CD14-positive monocyte (primary cell): ENCODE results near the gene ATP13A5. TPM values are rescaled to one million over a fixed set of nuclear protein-coding genes. Genes with fewer than 3 reads are reported as not detected.

Experiments used
- DNase-seq, 3 donors: peaks; one replicate each; pipeline ENCODE4 v3.0.0-alpha.2; 2011 to 2022
- H2AFZ ChIP-seq: 2 replicates; pipeline ENCODE4 v1.6.0; 2012; ENCODE audit warnings: mild to moderate bottlenecking, low read depth, low read length, inconsistent platforms; ENCODE audit not compliant: insufficient read depth, poor library complexity, severe bottlenecking
- H3K27ac ChIP-seq, 2 donors: 1 replicate in 1 of 2; 2 replicates in 1 of 2; pipeline ENCODE4 v1.5.1; 2012 to 2013; ENCODE audit warnings: low read length in 2 of 2, control low read depth in 1 of 2, inconsistent platforms in 1 of 2, low read depth in 1 of 2, mild to moderate bottlenecking in 1 of 2
- H3K27me3 ChIP-seq, 2 donors: one replicate each; pipeline versions ENCODE4 v1.6.0 to v1.6.1; 2011 to 2013; ENCODE audit warnings: low read length in 2 of 2; ENCODE audit not compliant: control insufficient read depth in 2 of 2, insufficient read depth in 2 of 2
- H3K36me3 ChIP-seq, 2 donors: replicated peaks in 1 of 2; 1 replicate in 1 of 2; 2 replicates in 1 of 2; pipeline versions ENCODE4 v1.5.1 to v1.6.1; 2012 to 2013; ENCODE audit warnings: low read length in 2 of 2, control low read depth in 1 of 2, inconsistent platforms in 1 of 2, mild to moderate bottlenecking in 1 of 2; ENCODE audit not compliant: insufficient read depth in 2 of 2, control insufficient read depth in 1 of 2
- H3K4me1 ChIP-seq, 2 donors: 1 replicate in 1 of 2; 2 replicates in 1 of 2; pipeline versions ENCODE4 v1.5.1 to v1.6.1; 2012 to 2013; ENCODE audit warnings: low read length in 2 of 2, control low read depth in 1 of 2, inconsistent platforms in 1 of 2, mild to moderate bottlenecking in 1 of 2, moderate library complexity in 1 of 2; ENCODE audit not compliant: insufficient read depth in 2 of 2, control insufficient read depth in 1 of 2
- H3K4me2 ChIP-seq: replicated peaks from 2 replicates; pipeline ENCODE3; 2012; ENCODE audit warnings: low read length, moderate library complexity, mild to moderate bottlenecking; ENCODE audit not compliant: poor library complexity, severe bottlenecking; ENCODE audit errors: extremely low read depth
- H3K4me3 ChIP-seq, 3 experiments: fragments of 200-600 bp in 1 of 3; sonication (generic) in 1 of 3; replicated peaks in 1 of 3; 1 replicate in 2 of 3; 2 replicates in 1 of 3; pipeline ENCODE4 v1.5.1; 2011 to 2013; ENCODE audit warnings: low read length in 3 of 3, mild to moderate bottlenecking in 3 of 3, control low read depth in 2 of 3, low read depth in 2 of 3, inconsistent platforms in 1 of 3, moderate library complexity in 1 of 3
- H3K79me2 ChIP-seq: 2 replicates; pipeline ENCODE4 v1.6.0; 2012; ENCODE audit warnings: mild to moderate bottlenecking, control low read depth, inconsistent platforms, low read length, moderate library complexity; ENCODE audit not compliant: insufficient read depth
- H3K9ac ChIP-seq: 2 replicates; pipeline ENCODE4 v1.6.0; 2017; ENCODE audit warnings: low read length, mild to moderate bottlenecking; ENCODE audit not compliant: insufficient read depth, poor library complexity, severe bottlenecking
- H3K9me3 ChIP-seq, 2 donors: replicated peaks in 1 of 2; 1 replicate in 1 of 2; 2 replicates in 1 of 2; pipeline versions ENCODE4 v1.5.1 to v1.6.1; 2012 to 2013; ENCODE audit warnings: low read length in 2 of 2, control low read depth in 1 of 2; ENCODE audit not compliant: control insufficient read depth in 1 of 2, insufficient read depth in 1 of 2
- H4K20me1 ChIP-seq: 2 replicates; pipeline ENCODE4 v1.6.0; 2012; ENCODE audit warnings: mild to moderate bottlenecking, low read length, control low read depth, moderate library complexity; ENCODE audit not compliant: insufficient read depth
- H3K27ac Mint-ChIP-seq, 7 donors: one replicate each; pipeline ENCODE4 v1.8.0; 2020; ENCODE audit warnings: mild to moderate bottlenecking in 7 of 7, mixed read lengths in 7 of 7, moderate library complexity in 6 of 7, inconsistent platforms in 2 of 7
- H3K27me3 Mint-ChIP-seq, 3 donors: one replicate each; pipeline ENCODE4 v1.8.0; 2021 to 2022; ENCODE audit warnings: low read depth in 3 of 3, mild to moderate bottlenecking in 3 of 3, mixed read lengths in 3 of 3, moderate library complexity in 3 of 3, inconsistent platforms in 1 of 3
- H3K36me3 Mint-ChIP-seq, 2 donors: one replicate each; pipeline ENCODE4 v1.8.0; 2020; ENCODE audit warnings: mixed read lengths in 2 of 2, inconsistent platforms in 1 of 2, mild to moderate bottlenecking in 1 of 2
- H3K4me1 Mint-ChIP-seq: one replicate; pipeline ENCODE4 v1.8.0; 2020; ENCODE audit warnings: mild to moderate bottlenecking, mixed read lengths
- H3K4me3 Mint-ChIP-seq, 2 donors: one replicate each; pipeline ENCODE4 v1.8.0; 2020; ENCODE audit warnings: mild to moderate bottlenecking in 2 of 2, mixed read lengths in 2 of 2, moderate library complexity in 1 of 2
- H3K9me3 Mint-ChIP-seq, 7 donors: one replicate each; pipeline ENCODE4 v1.8.0; 2020 to 2022; ENCODE audit warnings: mixed read lengths in 7 of 7, mild to moderate bottlenecking in 6 of 7, moderate library complexity in 6 of 7, inconsistent platforms in 2 of 7
- whole genome bisulfite sequencing: methylation state at CpG from one replicate; pipeline ENCODE4 v1.1.5; 2013; ENCODE audit warnings: missing lambda C conversion rate; ENCODE audit not compliant: insufficient coverage; 5-methylcytosine and 5-hydroxymethylcytosine counted together
- intact Hi-C, 2 donors: fragments of 100-400 bp; cut with micrococcal nuclease; formaldehyde crosslinking; loops; one replicate each; pipeline versions ENCODE4 v1.15.0 to v1.15.1; 2023
- polyA plus RNA-seq, 3 donors: library from polyadenylated mRNA; depleted of rRNA in 1 of 3; unstranded in 2 of 3; stranded (reverse) in 1 of 3; fragments of 300-500 nt in 2 of 3; fragments of >200 nt in 1 of 3; fragmentation: Illumina TruSeq in 2 of 3; gene quantifications; 1 replicate in 2 of 3; 2 replicates in 1 of 3; pipeline ENCODE4 v1.2.3, GENCODE V29; 2012 to 2021
- TF ChIP-seq, protein P1 (sequence below): fragments of 200-600 bp; IDR thresholded peaks from one replicate; pipeline ENCODE4 v1.8.0; 2022; ENCODE audit warnings: antibody characterized with exemption, mild to moderate bottlenecking

Gene ATP13A5
- polyA plus RNA-seq, 3 donors = not detected

- Histone ChIP-seq H3K79me2 (no peaks in the 10 kb centered on the region), H2AFZ (no peak overlapping the region), H3K9ac (no peak overlapping the region), H4K20me1 (no peaks in the 10 kb centered on the region), H3K27me3 (no peaks in the 10 kb centered on the region), H3K27ac (no peak overlapping the region), H3K9me3 (no peaks in the 10 kb centered on the region), H3K4me2 (no peak overlapping the region), H3K4me1 (no peaks in the 10 kb centered on the region), H3K4me3 (no peak overlapping the region), H3K36me3 (no peaks in the 10 kb centered on the region)
- Mint-ChIP-seq H3K36me3 (no peaks in the 10 kb centered on the region), H3K27ac (no peak overlapping the region), H3K27me3 (peaks cover 0 to 2% (median 1%) of the 10 kb centered on the region in 3 donors), H3K9me3 (peaks cover 0 to 2% (median 0%) of the 10 kb centered on the region in 7 donors), H3K4me3 (no peak overlapping the region), H3K4me1 (no peaks in the 10 kb centered on the region)
- DNase-seq = no peak
- intact Hi-C loops = no loop called here
- TF ChIP-seq, protein P1, sequence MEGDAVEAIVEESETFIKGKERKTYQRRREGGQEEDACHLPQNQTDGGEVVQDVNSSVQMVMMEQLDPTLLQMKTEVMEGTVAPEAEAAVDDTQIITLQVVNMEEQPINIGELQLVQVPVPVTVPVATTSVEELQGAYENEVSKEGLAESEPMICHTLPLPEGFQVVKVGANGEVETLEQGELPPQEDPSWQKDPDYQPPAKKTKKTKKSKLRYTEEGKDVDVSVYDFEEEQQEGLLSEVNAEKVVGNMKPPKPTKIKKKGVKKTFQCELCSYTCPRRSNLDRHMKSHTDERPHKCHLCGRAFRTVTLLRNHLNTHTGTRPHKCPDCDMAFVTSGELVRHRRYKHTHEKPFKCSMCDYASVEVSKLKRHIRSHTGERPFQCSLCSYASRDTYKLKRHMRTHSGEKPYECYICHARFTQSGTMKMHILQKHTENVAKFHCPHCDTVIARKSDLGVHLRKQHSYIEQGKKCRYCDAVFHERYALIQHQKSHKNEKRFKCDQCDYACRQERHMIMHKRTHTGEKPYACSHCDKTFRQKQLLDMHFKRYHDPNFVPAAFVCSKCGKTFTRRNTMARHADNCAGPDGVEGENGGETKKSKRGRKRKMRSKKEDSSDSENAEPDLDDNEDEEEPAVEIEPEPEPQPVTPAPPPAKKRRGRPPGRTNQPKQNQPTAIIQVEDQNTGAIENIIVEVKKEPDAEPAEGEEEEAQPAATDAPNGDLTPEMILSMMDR = no peak
- 100% methylated on average over 1 of the region's 3 CpGs for WGBS
These were observed 47.9 kb downstream of the ATP13A5 start for GRCh38 chr3:193330555-193331204.

DNA sequence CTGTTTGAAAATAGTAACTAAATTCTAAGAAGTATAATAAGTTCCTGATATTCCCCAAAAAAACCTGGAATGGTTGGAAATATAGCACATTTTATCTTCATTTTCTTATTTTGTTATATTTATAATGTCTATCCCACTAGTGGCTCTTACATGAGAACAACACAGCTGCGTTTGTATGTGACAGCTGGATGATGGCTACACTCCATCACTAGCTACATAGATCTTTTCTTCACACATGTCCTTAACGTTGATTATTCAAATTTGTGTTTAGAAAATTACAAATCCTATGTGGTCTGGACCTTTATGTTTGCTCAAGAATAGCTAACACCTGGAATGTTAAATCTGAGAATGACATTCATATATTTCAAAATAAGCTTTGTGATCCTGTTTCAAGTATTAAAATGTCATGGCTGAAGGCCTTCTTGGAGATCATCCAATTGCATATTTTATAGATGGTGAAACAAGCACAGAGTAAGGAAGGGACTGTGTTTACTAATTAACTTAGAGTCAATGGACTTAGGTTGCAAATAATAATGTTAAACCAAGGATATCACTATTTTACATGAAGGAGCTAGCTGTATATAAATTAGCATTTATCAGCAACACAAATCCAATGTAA is 60.8 kb downstream of the ATP13A5 start:
- Histone ChIP-seq H3K4me1 (no peaks in the 10 kb centered on the region), H3K79me2 (no peaks in the 10 kb centered on the region), H3K4me3 (no peak overlapping the region), H3K36me3 (no peaks in the 10 kb centered on the region), H3K4me2 (no peak overlapping the region), H3K27ac (no peak overlapping the region), H3K9ac (no peak overlapping the region), H3K27me3 (no peaks in the 10 kb centered on the region), H2AFZ (no peak overlapping the region), H4K20me1 (no peaks in the 10 kb centered on the region), H3K9me3 (no peaks in the 10 kb centered on the region)
- H3K4me1 Mint-ChIP-seq = no peaks in the 10 kb centered on the region
- no peak overlapping the region for H3K27ac Mint-ChIP-seq
- DNase-seq = no peak
- H3K36me3 Mint-ChIP-seq = no peaks in the 10 kb centered on the region
- no peaks in the 10 kb centered on the region for H3K27me3 Mint-ChIP-seq
- TF ChIP-seq, protein P1 = no peak
- no CpG with 5 or more reads among the region's 2 CpGs for WGBS
- intact Hi-C loops = no loop called here
- peaks cover 0 to 5% (median 0%) of the 10 kb centered on the region in 7 donors for H3K9me3 Mint-ChIP-seq
- H3K4me3 Mint-ChIP-seq = no peak overlapping the region
